WERI-Rb-1 (cell line): ENCODE data around the gene SIM1.

ENCODE experiments used
- DNase-seq: peaks from one replicate; pipeline ENCODE4 v3.0.0-alpha.2; 2020
- H3K27ac ChIP-seq: fragments of 250-450 bp; sonication (Bioruptor Pico); 2 replicates; pipeline ENCODE4 v1.5.1; 2020; ENCODE audit warnings: mild to moderate bottlenecking, moderate library complexity
- H3K27me3 ChIP-seq: fragments of 250-450 bp; sonication (Bioruptor Pico); 2 replicates; pipeline ENCODE4 v1.5.1; 2021; ENCODE audit warnings: mild to moderate bottlenecking, low read depth, moderate library complexity; ENCODE audit not compliant: insufficient read depth, severe bottlenecking
- H3K36me3 ChIP-seq: fragments of 250-450 bp; sonication (Bioruptor Pico); 2 replicates; pipeline ENCODE4 v1.5.1; 2020; ENCODE audit warnings: mild to moderate bottlenecking, moderate library complexity
- H3K4me3 ChIP-seq: 2 replicates; pipeline ENCODE4 v1.5.1; 2011; ENCODE audit warnings: low read depth, mild to moderate bottlenecking, control low read depth, low read length
- H3K9me3 ChIP-seq: fragments of 250-450 bp; sonication (Bioruptor Pico); 2 replicates; pipeline ENCODE4 v1.5.1; 2021; ENCODE audit warnings: mild to moderate bottlenecking, moderate library complexity; ENCODE audit not compliant: severe bottlenecking
- CTCF ChIP-seq: IDR thresholded peaks from 2 replicates; pipeline ENCODE4 v1.5.1; 2011; ENCODE audit warnings: low read depth, mild to moderate bottlenecking, control low read depth, inconsistent platforms, low read length

Gene SIM1

DNA sequence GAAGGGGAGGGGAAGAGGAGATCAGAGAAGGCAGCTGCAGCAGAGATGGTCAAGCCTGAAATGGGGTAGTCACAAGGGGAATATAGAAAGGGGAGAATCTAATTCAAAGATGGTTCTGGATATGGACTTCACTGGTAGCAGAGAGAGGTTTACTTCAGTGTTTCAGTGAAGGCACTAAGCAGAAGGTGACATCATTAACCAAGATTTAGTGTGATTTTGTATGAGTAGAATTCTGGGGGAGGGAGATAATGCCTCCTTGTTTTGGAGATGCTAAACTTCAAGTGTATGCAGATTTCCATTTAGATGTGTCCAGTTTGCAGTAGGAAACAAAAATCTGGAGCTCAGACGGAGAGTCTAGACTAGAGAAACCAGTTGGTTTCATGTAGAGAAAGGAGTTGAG, 13.1 kb downstream of the SIM1 start:
- Histone ChIP-seq H3K27ac (no peak overlapping the region), H3K36me3 (no peaks in the 10 kb centered on the region), H3K9me3 (no peaks in the 10 kb centered on the region), H3K4me3 (no peak overlapping the region), H3K27me3 (peaks cover 20% of the 10 kb centered on the region)
- no peak for DNase-seq
- TF ChIP-seq CTCF: no peak

DNA sequence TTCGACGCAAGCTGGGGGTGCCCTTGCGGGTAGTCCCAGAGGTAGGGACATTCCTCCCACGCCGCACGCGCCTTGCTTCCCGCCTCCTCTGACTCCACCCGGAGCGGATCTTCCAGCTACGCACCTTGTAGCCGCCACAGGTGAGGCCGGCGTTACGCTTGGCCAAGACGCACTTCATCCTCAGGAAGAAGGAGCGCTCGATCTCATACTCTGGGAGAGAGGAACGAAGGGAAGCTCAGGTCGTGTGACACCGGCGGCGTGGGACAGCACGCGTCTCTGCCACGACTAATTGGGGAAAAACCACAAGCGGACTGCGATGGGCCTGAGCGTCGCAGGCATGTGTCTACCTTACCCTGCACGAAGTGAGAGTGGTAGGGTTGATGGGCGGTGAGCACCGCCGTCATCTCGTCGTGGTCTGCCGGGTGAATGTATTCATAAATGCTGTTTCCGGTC, 15.5 kb downstream of the SIM1 start:
- Histone ChIP-seq H3K27me3 (no peaks in the 10 kb centered on the region), H3K27ac (no peak overlapping the region), H3K4me3 (no peak overlapping the region), H3K36me3 (no peaks in the 10 kb centered on the region), H3K9me3 (no peaks in the 10 kb centered on the region)
- no peak for TF ChIP-seq CTCF
- no peak for DNase-seq

DNA sequence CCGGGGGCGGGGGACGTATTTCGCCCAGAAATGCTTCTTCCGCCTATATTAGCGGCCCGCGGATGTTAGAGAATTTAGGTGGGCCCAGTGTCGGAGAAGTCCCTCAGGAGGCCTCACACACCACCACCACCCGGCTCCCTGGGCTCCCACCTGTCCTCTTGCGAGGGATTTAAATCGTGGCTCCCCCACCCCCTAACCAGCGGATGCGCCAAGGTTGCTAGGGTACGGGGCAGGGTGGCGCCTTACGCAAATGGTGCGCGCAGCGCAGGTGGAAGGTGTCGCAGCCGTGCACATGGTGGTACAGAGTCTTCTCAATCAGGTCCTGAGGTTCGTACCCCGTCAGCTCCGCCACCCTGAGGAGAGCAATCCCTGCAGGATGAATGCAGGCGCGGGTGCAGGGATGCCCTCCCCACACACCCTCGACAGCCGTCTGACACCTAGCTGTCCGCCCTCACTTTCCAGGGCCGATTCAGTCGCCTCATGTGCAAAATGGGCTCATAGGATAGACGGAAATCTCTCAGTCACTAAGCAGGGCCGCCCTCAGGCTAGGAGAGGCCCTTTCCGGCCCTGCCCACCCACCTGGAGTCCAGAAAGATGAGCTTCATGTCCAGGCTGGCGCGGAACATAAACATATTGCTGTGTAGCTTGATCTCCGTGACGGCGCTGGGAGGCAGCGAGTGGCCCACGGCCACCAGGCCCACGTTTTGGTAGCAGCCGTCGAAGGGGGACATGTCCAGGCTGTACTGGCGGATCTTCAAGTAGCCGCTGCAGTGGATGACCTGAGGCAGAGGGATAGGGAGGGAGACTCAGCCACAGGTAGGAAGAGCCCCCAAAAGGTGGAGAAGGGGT, 16.6 kb downstream of the SIM1 start:
- no peak for DNase-seq
- H3K36me3 ChIP-seq: no peaks in the 10 kb centered on the region
- no peak overlapping the region for H3K27ac ChIP-seq
- no peaks in the 10 kb centered on the region for H3K27me3 ChIP-seq
- peak overlapping the region; percentile 33 for H3K4me3 ChIP-seq
- H3K9me3 ChIP-seq: no peaks in the 10 kb centered on the region
- no peak for TF ChIP-seq CTCF

DNA sequence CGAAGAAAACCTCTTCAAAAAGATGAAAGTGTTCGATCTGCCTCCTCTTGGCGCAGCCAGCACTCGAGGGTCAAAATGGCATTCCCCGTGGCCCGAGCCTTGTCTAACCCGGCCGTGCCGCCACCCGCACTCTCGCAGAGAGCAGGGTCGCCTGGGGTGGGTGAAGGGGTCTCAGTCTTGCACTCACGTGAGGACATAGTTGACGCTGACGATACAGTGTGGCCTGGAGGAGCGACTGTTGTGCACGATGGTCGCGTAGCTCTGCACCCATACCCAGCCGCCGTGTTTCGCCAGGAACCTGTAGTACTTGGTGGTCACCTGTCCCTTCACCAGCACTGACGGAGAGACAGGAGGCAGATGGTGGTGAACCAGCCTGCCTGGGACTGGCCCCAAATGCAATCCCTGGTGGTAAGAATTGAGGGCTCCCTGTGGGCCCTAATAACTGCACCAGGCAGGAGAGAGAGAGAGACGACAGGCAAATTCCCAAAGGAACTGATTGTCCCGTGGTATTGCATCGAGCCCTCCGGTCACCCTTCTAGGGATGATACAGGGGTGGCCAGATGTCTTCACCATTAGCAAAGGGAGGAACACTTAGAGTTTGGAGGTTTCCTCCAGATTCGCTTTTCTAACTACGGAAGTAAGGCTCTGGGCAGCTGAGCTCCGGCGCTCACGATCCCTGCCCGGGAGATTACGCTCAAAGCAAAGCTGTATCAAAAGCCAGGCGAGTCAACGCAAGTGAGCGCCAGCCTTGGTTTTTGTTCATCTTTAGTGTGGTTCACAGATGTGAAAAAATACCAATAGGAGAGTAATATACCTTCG, 17.4 kb downstream of the SIM1 start:
- Histone ChIP-seq H3K4me3 (peak overlapping the region; percentile 33), H3K27me3 (no peaks in the 10 kb centered on the region), H3K9me3 (no peaks in the 10 kb centered on the region), H3K27ac (no peak overlapping the region), H3K36me3 (no peaks in the 10 kb centered on the region)
- no peak for DNase-seq
- no peak for TF ChIP-seq CTCF

DNA sequence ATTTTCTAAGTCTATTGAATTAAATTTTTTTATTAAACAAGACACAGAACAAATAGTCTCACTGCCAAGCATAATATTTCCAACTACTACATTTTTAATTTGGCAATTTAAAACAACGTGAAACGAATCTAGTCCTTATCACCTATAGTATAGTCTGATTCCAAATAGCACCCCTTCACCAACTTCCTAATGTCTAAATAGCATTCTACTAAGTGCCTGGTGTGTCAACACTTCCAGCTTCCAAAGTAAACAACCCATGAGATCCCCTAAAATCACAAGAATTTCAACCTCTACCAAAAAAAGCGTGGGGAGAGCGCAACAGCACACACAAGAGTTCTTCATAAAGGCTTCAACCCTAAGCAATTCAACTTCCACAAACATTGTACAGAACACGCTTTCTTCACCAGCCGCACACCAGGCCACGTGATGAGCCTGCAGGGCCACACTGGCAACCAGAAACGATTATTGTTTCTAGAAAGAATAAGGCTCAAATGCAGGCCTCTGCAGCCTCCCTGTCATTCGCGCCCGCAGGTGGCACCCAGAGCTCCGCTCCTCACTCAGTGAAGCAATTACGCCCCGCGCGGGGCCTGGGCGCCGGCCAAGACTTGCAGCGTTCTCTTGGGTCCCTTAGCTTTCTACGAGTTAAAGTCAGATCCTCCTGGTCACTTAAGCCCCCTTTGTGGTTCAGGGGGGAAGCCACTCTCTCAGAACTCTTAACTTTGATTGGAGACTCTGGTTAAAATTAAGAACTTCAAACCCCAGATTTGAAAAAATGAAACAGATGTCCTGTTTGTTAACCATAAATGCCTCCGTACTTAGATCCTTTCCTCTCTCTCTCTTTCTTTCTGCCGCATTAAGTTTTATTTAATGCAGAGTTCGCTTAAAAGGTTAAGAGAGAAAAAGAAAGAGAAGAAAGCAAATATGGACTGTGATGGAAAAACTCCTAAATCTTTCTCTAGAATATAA, 18.3 kb downstream of the SIM1 start:
- no peak for DNase-seq
- Histone ChIP-seq H3K9me3 (no peaks in the 10 kb centered on the region), H3K27ac (no peak overlapping the region), H3K4me3 (no peak overlapping the region), H3K27me3 (no peaks in the 10 kb centered on the region), H3K36me3 (no peaks in the 10 kb centered on the region)
- no peak for TF ChIP-seq CTCF
